Upper lobe of left lung (tissue), 4 donors: Measurements from ENCODE around the gene TMEM121B.

Experiments
- CTCF ChIP-seq, 6 experiments: fragments of 450-650 bp in 4 of 6; fragments of 200-600 bp in 2 of 6; sonication (generic) in 2 of 6; IDR thresholded peaks; one replicate each; pipeline ENCODE4 v1.5.1; 2016 to 2019; ENCODE audit warnings: antibody characterized with exemption in 6 of 6
- EP300 ChIP-seq, 4 donors: sonication (generic); formaldehyde crosslinking; IDR thresholded peaks; one replicate each; pipeline ENCODE4 v1.5.1; 2017; ENCODE audit warnings: antibody characterized with exemption in 4 of 4, control low read depth in 2 of 4
- POLR2A ChIP-seq, 4 donors: fragments of 450-650 bp; IDR thresholded peaks; one replicate each; pipeline ENCODE4 v1.5.1; 2016 to 2017; ENCODE audit warnings: antibody characterized with exemption in 4 of 4, mild to moderate bottlenecking in 2 of 4
- POLR2AphosphoS5 ChIP-seq, 2 donors: sonication (generic); formaldehyde crosslinking; IDR thresholded peaks; one replicate each; pipeline ENCODE4 v1.5.1; 2017; ENCODE audit warnings: antibody characterized with exemption in 2 of 2

GRCh38 chr22:17138513-17138912, 17.4 kb upstream of the TMEM121B start:
- no peak for TF ChIP-seq CTCF (IDR thresholded peaks at IDR 0.05)
- TF ChIP-seq POLR2AphosphoS5 (IDR thresholded peaks at IDR 0.05) = no peak
- TF ChIP-seq EP300 (IDR thresholded peaks at IDR 0.05) = no peak
- TF ChIP-seq POLR2A (IDR thresholded peaks at IDR 0.05) = no peak
